ENCODE measurements around the gene GYG2.
"Not testable (repeated sequence)": the region's sequence is repeated elsewhere in the genome, so short reads cannot be mapped to it uniquely, and the experiment has no call there.

The GYG2 gene

DNA sequence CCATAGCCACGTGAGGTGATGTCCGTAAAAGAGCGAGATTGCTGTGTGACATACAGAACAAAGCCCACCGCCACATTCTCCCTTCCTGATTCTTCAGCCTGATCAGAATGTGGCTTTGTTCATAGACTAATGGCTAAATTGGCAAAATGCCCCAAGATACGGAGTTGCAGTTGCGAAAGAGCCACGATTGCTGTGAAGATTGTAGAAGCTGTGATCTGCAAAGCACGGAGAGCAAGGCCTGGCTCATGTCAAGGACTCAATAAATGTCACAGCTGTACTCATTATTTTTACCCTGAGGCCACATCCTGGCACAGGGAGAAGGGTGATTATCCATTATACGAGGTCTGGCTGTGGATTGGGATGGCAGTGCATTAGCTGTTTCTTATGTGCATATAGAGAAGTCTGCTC is 66.2 kb downstream of the GYG2 start (continued):
- TF ChIP-seq ZBTB17 (tag by site-specific recombination; IDR thresholded peaks at IDR 0.05) (peak; percentile 49; the same call in 1 of the 2 replicates), ZBTB7A (tag by site-specific recombination; IDR thresholded peaks at IDR 0.05; ENCODE audit: low read depth) (no peak), ZNF664 (tag by site-specific recombination; IDR thresholded peaks at IDR 0.05) (no peak), SP3 (tag by site-specific recombination; IDR thresholded peaks at IDR 0.05) (no peak), ZNF621 (tag by site-specific recombination; IDR thresholded peaks at IDR 0.05) (no peak), ZNF777 (tag by site-specific recombination; IDR thresholded peaks at IDR 0.05; ENCODE audit: borderline replicate concordance) (no peak), ZEB2 (tag by site-specific recombination; IDR thresholded peaks at IDR 0.05) (no peak), ZNF354C (tag by site-specific recombination; IDR thresholded peaks at IDR 0.05; ENCODE audit: borderline replicate concordance, low read depth) (no peak), ZFHX2 (tag by site-specific recombination; conservative IDR thresholded peaks at IDR 0.05) (no peak), ZNF223 (tag by site-specific recombination; IDR thresholded peaks at IDR 0.05) (no peak), ZNF76 (tag by site-specific recombination; IDR thresholded peaks at IDR 0.05; ENCODE audit: borderline replicate concordance, low read depth) (no peak), ZNF184 (tag by site-specific recombination; IDR thresholded peaks at IDR 0.05) (no peak), ZNF585B (tag by site-specific recombination; IDR thresholded peaks at IDR 0.05) (no peak), ZNF157 (tag by site-specific recombination; IDR thresholded peaks at IDR 0.05) (no peak), TCF7L2 (IDR thresholded peaks at IDR 0.05; ENCODE audit: borderline replicate concordance, low read depth, low read length) (peak; percentile 93), TRIM28 (IDR thresholded peaks at IDR 0.05; ENCODE audit: borderline replicate concordance, low read length) (peak; percentile 95)
- TF ChIP-seq, protein P1, sequence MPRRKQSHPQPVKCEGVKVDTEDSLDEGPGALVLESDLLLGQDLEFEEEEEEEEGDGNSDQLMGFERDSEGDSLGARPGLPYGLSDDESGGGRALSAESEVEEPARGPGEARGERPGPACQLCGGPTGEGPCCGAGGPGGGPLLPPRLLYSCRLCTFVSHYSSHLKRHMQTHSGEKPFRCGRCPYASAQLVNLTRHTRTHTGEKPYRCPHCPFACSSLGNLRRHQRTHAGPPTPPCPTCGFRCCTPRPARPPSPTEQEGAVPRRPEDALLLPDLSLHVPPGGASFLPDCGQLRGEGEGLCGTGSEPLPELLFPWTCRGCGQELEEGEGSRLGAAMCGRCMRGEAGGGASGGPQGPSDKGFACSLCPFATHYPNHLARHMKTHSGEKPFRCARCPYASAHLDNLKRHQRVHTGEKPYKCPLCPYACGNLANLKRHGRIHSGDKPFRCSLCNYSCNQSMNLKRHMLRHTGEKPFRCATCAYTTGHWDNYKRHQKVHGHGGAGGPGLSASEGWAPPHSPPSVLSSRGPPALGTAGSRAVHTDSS (tag by site-specific recombination; IDR thresholded peaks at IDR 0.05) = no peak
- TF ChIP-seq, protein P2, sequence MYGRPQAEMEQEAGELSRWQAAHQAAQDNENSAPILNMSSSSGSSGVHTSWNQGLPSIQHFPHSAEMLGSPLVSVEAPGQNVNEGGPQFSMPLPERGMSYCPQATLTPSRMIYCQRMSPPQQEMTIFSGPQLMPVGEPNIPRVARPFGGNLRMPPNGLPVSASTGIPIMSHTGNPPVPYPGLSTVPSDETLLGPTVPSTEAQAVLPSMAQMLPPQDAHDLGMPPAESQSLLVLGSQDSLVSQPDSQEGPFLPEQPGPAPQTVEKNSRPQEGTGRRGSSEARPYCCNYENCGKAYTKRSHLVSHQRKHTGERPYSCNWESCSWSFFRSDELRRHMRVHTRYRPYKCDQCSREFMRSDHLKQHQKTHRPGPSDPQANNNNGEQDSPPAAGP (tag by site-specific recombination; IDR thresholded peaks at IDR 0.05) = no peak
- TF ChIP-seq, protein P3, sequence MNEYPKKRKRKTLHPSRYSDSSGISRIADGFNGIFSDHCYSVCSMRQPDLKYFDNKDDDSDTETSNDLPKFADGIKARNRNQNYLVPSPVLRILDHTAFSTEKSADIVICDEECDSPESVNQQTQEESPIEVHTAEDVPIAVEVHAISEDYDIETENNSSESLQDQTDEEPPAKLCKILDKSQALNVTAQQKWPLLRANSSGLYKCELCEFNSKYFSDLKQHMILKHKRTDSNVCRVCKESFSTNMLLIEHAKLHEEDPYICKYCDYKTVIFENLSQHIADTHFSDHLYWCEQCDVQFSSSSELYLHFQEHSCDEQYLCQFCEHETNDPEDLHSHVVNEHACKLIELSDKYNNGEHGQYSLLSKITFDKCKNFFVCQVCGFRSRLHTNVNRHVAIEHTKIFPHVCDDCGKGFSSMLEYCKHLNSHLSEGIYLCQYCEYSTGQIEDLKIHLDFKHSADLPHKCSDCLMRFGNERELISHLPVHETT (tag by site-specific recombination; IDR thresholded peaks at IDR 0.05) = no peak
- TF ChIP-seq, protein P4, sequence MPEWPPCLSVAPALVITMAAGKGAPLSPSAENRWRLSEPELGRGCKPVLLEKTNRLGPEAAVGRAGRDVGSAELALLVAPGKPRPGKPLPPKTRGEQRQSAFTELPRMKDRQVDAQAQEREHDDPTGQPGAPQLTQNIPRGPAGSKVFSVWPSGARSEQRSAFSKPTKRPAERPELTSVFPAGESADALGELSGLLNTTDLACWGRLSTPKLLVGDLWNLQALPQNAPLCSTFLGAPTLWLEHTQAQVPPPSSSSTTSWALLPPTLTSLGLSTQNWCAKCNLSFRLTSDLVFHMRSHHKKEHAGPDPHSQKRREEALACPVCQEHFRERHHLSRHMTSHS (tag by site-specific recombination; IDR thresholded peaks at IDR 0.05) = no peak

DNA sequence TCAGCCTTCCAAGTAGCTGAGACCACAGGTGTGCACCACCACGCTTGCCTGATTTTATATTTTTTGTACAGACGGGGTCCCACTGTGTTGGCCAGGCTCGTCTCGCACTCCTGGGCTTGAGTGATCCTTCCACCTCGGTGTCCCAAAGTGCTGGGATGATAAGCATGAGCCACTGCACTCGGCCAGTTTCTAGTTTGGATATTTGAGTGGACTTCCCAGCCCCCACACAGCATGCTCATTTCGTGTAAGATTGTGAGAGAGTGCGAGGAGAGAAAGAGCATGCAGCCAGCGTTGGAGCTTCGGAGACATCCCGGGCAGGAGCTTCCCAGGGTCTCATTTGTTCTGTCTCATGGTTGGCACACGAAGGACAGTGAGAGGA is 68.6 kb downstream of the GYG2 start:
- Histone ChIP-seq H3K36me3 (ENCODE audit: control insufficient read depth in 2 of 2, insufficient read depth in 1 of 2, low read length in 2 of 2) (no peaks in the 10 kb centered on the region), H3K4me3 (ENCODE audit: low read depth, low read length) (no peak overlapping the region), H3K9me3 (ENCODE audit: control insufficient read depth, insufficient read depth, low read depth, low read length) (no peaks in the 10 kb centered on the region), H3K27ac (ENCODE audit: extremely low read depth, low read depth, low read length) (no peak overlapping the region), H3K4me1 (ENCODE audit: control insufficient read depth, insufficient read depth, low read length) (no peaks in the 10 kb centered on the region)
- POLR2A ChIA-PET = no interaction called here
- CTCF ChIA-PET = no interaction called here
- TF ChIP-seq ZNF501 (tag by site-specific recombination; IDR thresholded peaks at IDR 0.05) = no peak
- TF ChIP-seq ZNF521 (tag by site-specific recombination; IDR thresholded peaks at IDR 0.05) = no peak
- TF ChIP-seq ZNF169 (tag by site-specific recombination; IDR thresholded peaks at IDR 0.05) = no peak
- TF ChIP-seq MZF1 (tag by site-specific recombination; IDR thresholded peaks at IDR 0.05; ENCODE audit: borderline replicate concordance) = no peak
- TF ChIP-seq WT1 (tag by site-specific recombination; IDR thresholded peaks at IDR 0.05) = no peak

DNA sequence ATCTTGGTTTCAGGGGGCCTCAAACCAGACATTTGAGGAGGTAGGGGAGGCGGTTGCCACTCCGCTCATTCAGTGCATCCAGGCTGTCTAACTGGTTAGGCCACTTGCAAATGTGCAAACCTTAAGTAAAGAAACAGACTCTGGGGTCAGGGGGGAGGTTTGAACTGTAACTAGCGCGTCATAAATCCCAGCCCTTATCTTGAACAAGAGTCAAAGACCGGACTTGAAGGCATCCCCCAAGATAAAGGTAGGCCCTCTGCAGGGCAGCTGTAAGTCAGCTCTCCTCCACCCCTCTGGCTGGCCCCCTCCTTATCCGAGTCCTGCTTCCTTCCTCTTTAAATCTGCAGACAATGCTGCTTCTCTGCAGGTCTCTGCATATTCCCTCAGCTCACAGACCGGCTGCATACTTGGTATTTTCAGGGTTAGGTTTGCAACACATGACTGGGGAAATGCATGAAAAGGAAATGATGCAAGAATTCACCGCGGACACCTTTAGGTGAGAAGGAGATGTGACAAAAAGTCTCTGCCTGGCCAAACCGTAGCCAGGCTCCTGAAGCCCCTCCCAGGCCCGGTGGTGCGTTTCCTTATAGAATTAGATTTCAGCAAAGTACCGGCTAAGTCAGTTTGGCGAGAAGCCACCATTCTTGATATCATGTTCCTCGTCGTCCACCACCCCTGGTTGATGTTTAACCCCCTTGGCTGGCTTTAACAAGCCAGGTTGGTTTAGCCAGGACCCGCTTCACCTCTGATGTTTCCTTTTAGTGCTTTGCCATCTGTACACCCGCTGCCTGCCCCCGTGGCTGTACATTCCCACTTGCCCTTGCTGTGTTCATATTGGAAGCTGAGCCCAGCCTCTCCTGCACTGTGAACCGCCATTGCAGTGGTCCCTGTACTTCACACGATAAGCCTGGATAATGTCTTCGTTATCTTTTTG is 69.2 kb downstream of the GYG2 start:
- H3K36me3 ChIP-seq (ENCODE audit: control insufficient read depth in 2 of 2, insufficient read depth in 1 of 2, low read length in 2 of 2); H3K27ac ChIP-seq (ENCODE audit: extremely low read depth, low read depth, low read length); CTCF ChIA-PET; H3K9me3 ChIP-seq (ENCODE audit: control insufficient read depth, insufficient read depth, low read depth, low read length); H3K4me1 ChIP-seq (ENCODE audit: control insufficient read depth, insufficient read depth, low read length); H3K4me3 ChIP-seq (ENCODE audit: low read depth, low read length); POLR2A ChIA-PET: not testable (repeated sequence)

All from HEK293 (cell line).